NCI-H1105 treated with DMSO at 0.1 percent for 48 hours (cell line): Measurements from ENCODE around the gene UBE2J2.
A peak's percentile ranks its signal among the peaks of the same experiment; 100 is the strongest.

ENCODE experiments used
- DNase-seq: peaks from one replicate; lab custom pipeline; 2025; lab: John Stamatoyannopoulos, UW

Gene UBE2J2

GRCh38 chr1:1295154-1295923, 21.7 kb upstream of the UBE2J2 start:
- no peak for DNase-seq

GRCh38 chr1:1294250-1294890, 20.7 kb upstream of the UBE2J2 start:
- DNase-seq: no peak

- DNase-seq: no peak
Measured at GRCh38 chr1:1293263-1294249, 19.9 kb upstream of the UBE2J2 start.

- no peak for DNase-seq
Measured at GRCh38 chr1:1292851-1293250, 19.2 kb upstream of the UBE2J2 start.

GRCh38 chr1:1292442-1292779, 18.8 kb upstream of the UBE2J2 start:
- no peak for DNase-seq

- peak; percentile 83 for DNase-seq
Measured at GRCh38 chr1:1291548-1292441, 18.1 kb upstream of the UBE2J2 start.

- DNase-seq: peak; percentile 41
Measured at GRCh38 chr1:1291023-1291528, 17.4 kb upstream of the UBE2J2 start.

- no peak for DNase-seq
Measured at GRCh38 chr1:1290238-1290731, 16.6 kb upstream of the UBE2J2 start.

GRCh38 chr1:1287288-1288110, 13.8 kb upstream of the UBE2J2 start:
- DNase-seq: no peak

GRCh38 chr1:1286313-1287261, 12.9 kb upstream of the UBE2J2 start:
- DNase-seq: no peak

GRCh38 chr1:1285611-1286311, 12.1 kb upstream of the UBE2J2 start:
- no peak for DNase-seq

- no peak for DNase-seq
Measured at GRCh38 chr1:1285102-1285571, 11.5 kb upstream of the UBE2J2 start.

- no peak for DNase-seq
Measured at GRCh38 chr1:1284221-1285101, 10.8 kb upstream of the UBE2J2 start.

- DNase-seq: peak; percentile 1
Measured at GRCh38 chr1:1283821-1284220, 10.2 kb upstream of the UBE2J2 start.

- DNase-seq: no peak
Measured at GRCh38 chr1:1282998-1283397, 9.3 kb upstream of the UBE2J2 start.

- DNase-seq: peak; percentile 7
Measured at GRCh38 chr1:1281533-1282321, 8.1 kb upstream of the UBE2J2 start.
